Thyroid gland (tissue), 4 donors: ENCODE data around the gene TBCD. TPM values are rescaled to one million over a fixed set of nuclear protein-coding genes. Genes with fewer than 3 reads are reported as not detected.

Experiments used
- DNase-seq, 2 donors: peaks; one replicate each; pipeline ENCODE4 v3.0.0-alpha.2; 2019
- H3K27ac ChIP-seq, 3 donors: fragments of 200-600 bp; sonication (generic); 1 replicate in 2 of 3; 2 replicates in 1 of 3; pipeline ENCODE4 v1.5.1; 2016 to 2019; ENCODE audit warnings: mild to moderate bottlenecking in 1 of 3, moderate library complexity in 1 of 3
- H3K27me3 ChIP-seq: fragments of 200-600 bp; sonication (generic); one replicate; pipeline ENCODE4 v1.5.1; 2019
- H3K36me3 ChIP-seq, 2 donors: fragments of 200-600 bp; sonication (generic); one replicate each; pipeline ENCODE4 v1.5.1; 2016 to 2019
- H3K4me1 ChIP-seq, 2 donors: fragments of 200-600 bp; sonication (generic); one replicate each; pipeline ENCODE4 v1.5.1; 2017 to 2019
- H3K4me3 ChIP-seq, 3 donors: fragments of 200-600 bp; sonication (generic); replicated peaks in 1 of 3; 1 replicate in 2 of 3; 2 replicates in 1 of 3; pipeline ENCODE4 v1.5.1; 2016; ENCODE audit warnings: mild to moderate bottlenecking in 1 of 3
- H3K9me3 ChIP-seq: fragments of 200-600 bp; sonication (generic); one replicate; pipeline ENCODE4 v1.5.1; 2017
- POLR2A ChIP-seq, 2 donors: fragments of 450-650 bp; IDR thresholded peaks; one replicate each; pipeline ENCODE4 v1.6.1; 2017; ENCODE audit warnings: antibody characterized with exemption in 2 of 2, mild to moderate bottlenecking in 2 of 2, moderate library complexity in 1 of 2
- WGBS, 2 donors: methylation state at CpG; one replicate each; pipeline ENCODE4 v1.1.5; 2017; 5-methylcytosine and 5-hydroxymethylcytosine counted together
- intact Hi-C: fragments of 100-400 bp; cut with DNase I; formaldehyde crosslinking; loops from one replicate; pipeline ENCODE4 v1.15.1; 2023
- total RNA-seq, 4 donors: library from RNA; depleted of rRNA; stranded (reverse); fragments of >200 nt; gene quantifications; one replicate each; pipeline ENCODE4 v1.2.3, GENCODE V29; 2016
- TF ChIP-seq, protein P1 (sequence below), 6 experiments: fragments of 200-600 bp in 3 of 6; fragments of 450-650 bp in 3 of 6; sonication (generic) in 3 of 6; IDR thresholded peaks; one replicate each; pipeline ENCODE4 v1.5.1; 2016 to 2019; ENCODE audit warnings: antibody characterized with exemption in 6 of 6, mild to moderate bottlenecking in 2 of 6, inconsistent platforms in 1 of 6, moderate library complexity in 1 of 6

The TBCD gene
- total RNA-seq, 4 donors from 2014 or later, result 72.6 to 85.9 (median 79.6) TPM

DNA sequence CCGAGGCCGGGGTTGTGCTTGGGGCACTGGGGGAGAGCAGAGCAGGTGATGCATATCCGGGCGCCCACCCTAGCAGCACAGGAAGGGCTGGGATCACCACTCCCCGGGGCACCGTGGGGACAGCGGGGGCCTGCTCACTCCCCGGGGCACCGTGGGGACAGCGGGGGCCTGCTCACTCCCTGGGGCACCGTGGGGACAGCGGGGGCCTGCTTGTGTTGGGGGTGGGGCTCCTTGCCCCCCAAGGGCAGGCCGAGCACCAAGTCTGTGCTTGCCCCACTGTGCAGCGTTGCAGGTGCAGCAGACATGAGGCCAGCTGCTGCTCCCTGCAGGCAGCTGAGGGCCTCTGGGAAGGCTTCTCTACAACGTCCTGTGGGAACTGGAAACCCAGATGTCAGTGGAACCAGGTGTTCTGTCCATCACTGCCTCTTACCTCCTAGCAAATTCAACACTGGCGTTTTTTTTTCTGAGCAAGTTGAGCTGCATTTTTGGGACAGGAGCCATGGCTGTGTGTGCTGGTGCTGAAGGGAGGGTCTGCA lies 112.9 kb downstream of the TBCD start:
- H3K9me3 ChIP-seq, result no peaks in the 10 kb centered on the region
- WGBS, 2 donors, result 55% methylated on average over 4 of the region's 16 CpGs; no CpG with 5 or more reads in 1 of the 2 donors
- H3K36me3 ChIP-seq, result no peaks in the 10 kb centered on the region
- no peaks in the 10 kb centered on the region for H3K27me3 ChIP-seq
- no peak for DNase-seq
- H3K27ac ChIP-seq, result peak overlapping the region; percentile 76 to 87 (median 87)
- TF ChIP-seq, protein P1, sequence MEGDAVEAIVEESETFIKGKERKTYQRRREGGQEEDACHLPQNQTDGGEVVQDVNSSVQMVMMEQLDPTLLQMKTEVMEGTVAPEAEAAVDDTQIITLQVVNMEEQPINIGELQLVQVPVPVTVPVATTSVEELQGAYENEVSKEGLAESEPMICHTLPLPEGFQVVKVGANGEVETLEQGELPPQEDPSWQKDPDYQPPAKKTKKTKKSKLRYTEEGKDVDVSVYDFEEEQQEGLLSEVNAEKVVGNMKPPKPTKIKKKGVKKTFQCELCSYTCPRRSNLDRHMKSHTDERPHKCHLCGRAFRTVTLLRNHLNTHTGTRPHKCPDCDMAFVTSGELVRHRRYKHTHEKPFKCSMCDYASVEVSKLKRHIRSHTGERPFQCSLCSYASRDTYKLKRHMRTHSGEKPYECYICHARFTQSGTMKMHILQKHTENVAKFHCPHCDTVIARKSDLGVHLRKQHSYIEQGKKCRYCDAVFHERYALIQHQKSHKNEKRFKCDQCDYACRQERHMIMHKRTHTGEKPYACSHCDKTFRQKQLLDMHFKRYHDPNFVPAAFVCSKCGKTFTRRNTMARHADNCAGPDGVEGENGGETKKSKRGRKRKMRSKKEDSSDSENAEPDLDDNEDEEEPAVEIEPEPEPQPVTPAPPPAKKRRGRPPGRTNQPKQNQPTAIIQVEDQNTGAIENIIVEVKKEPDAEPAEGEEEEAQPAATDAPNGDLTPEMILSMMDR (IDR thresholded peaks at IDR 0.05), result no peak
- TF ChIP-seq POLR2A (IDR thresholded peaks at IDR 0.05), result no peak
- no peak overlapping the region for H3K4me3 ChIP-seq
- intact Hi-C loops, result no loop called here
- H3K4me1 ChIP-seq, result peaks cover 28 to 66% of the 10 kb centered on the region in 2 donors

DNA sequence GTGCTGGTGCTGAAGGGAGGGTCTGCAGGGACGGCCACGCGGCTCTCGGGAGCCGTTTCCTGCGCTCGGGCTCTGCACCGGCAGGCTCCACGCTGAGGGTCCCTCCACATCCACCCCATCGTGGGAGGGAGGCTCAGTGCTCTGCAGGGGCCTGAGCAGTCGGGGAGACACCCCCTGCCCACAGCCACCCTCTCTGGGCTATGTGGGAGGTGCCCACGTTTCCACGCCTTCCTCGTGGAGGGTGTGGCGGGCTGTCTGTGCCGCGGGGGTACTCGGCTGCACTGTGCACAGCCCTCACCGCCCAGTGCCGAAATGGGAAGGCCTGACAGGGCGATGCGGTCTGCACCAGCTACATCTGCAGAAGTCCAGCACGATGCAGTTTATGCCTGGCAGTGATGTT lies 113.4 kb downstream of the TBCD start:
- peak overlapping the region; percentile 76 to 87 (median 87) for H3K27ac ChIP-seq
- WGBS, 2 donors, result 73 to 84% methylated on average over 21 to 22 of the region's 23 CpGs
- peaks cover 27 to 65% of the 10 kb centered on the region in 2 donors for H3K4me1 ChIP-seq
- no peaks in the 10 kb centered on the region for H3K36me3 ChIP-seq
- H3K9me3 ChIP-seq, result no peaks in the 10 kb centered on the region
- DNase-seq, result no peak
- intact Hi-C loops, result no loop called here
- H3K4me3 ChIP-seq, result no peak overlapping the region
- TF ChIP-seq, protein P1 (IDR thresholded peaks at IDR 0.05), result no peak
- no peak for TF ChIP-seq POLR2A (IDR thresholded peaks at IDR 0.05)
- H3K27me3 ChIP-seq, result no peaks in the 10 kb centered on the region

DNA sequence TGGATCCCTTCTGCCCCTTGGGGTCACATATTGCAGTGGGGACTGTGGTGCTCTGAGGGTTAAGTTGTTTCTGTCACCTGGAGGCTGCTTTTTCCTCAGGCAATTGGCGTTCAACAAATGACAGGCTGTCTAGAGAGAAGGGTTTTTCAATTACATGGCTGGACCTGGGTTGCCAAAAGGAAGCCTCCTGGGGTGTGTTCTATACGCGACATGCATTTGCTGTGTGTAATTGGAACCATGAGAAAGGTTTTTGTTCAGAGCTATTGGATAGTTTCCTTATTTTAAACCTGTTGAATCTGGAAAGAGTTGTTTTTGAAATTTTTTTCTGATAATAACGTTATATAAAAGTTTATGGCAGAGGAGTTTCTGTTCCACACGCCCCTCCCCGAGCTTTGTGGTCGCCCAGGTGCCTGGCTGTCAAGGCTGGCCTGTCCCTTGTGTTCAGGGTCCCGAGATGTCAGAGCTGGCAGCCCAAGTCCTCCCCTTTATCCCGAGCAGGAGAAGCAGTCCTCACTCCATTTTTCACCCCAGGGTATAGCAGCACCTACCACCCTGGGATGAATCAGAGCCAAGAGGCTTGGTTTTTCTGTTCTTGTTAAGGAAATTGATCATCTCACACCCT lies 114.0 kb downstream of the TBCD start:
- no peak for DNase-seq
- no peak overlapping the region for H3K4me3 ChIP-seq
- intact Hi-C loops, result no loop called here
- peaks cover 25 to 65% of the 10 kb centered on the region in 2 donors for H3K4me1 ChIP-seq
- WGBS, 2 donors, result 71 to 81% methylated on average over 9 of the region's 9 CpGs
- TF ChIP-seq, protein P1 (IDR thresholded peaks at IDR 0.05), result no peak
- no peak for TF ChIP-seq POLR2A (IDR thresholded peaks at IDR 0.05)
- H3K27me3 ChIP-seq, result no peaks in the 10 kb centered on the region
- H3K27ac ChIP-seq, result peak overlapping the region; percentile 32 to 53 (median 47)
- no peaks in the 10 kb centered on the region for H3K9me3 ChIP-seq
- peaks cover 0 to 4% of the 10 kb centered on the region in 2 donors for H3K36me3 ChIP-seq

DNA sequence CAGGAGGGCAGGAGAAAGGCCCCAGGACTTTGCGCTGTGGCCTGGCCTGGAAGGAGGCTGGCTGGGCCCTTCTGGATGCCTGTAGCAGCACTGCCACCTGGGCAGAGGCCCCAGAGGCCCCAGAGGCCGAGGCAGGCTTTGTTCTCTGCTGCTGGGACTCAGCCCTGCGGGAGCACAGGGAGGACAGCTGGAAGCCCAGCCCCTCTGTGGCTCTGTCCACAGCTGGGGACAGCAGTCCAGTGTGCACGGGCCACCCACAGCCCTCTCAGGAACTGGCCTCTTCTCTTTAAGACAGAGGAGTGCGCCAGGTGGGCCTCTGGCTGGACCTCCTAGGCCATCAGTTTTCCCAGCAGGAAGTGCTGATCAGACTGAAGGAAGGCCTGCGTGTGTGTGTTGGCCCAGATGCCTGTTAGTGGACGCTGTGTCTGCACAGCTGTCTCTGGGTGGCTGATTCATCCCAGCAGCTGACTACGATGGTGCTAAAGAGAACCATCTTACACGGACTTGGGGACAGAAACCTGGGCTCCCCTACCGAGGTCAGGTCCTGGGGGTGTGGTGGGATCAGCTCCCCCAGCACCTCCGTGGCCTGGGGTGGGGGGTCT lies 114.8 kb downstream of the TBCD start:
- DNase-seq, result no peak
- Histone ChIP-seq H3K27me3 (no peaks in the 10 kb centered on the region), H3K4me1 (peaks cover 25 to 71% of the 10 kb centered on the region in 2 donors), H3K9me3 (no peaks in the 10 kb centered on the region), H3K4me3 (no peak overlapping the region), H3K36me3 (peaks cover 0 to 4% of the 10 kb centered on the region in 2 donors), H3K27ac (peak overlapping the region in 2 of 3 donors; percentile 32 to 53)
- 83% methylated on average over 8 of the region's 11 CpGs; no CpG with 5 or more reads in 1 of the 2 donors for WGBS, 2 donors
- intact Hi-C loops, result no loop called here
- TF ChIP-seq, protein P1 (IDR thresholded peaks at IDR 0.05), result no peak
- no peak for TF ChIP-seq POLR2A (IDR thresholded peaks at IDR 0.05)
